GM10248 (cell line): ENCODE data around the gene NKAIN2.
"Not testable (repeated sequence)": the region's sequence is repeated elsewhere in the genome, so short reads cannot be mapped to it uniquely, and the experiment has no call there.

Experiments
- CTCF ChIA-PET: fragments of 300-600 bp; sonication (Branson Sonifier 250); formaldehyde crosslinking; extraction: SDS; loops from one replicate; lab custom pipeline; 2021; ENCODE audit warnings: antibody characterized with exemption; lab: Yijun Ruan, JAX
- POLR2A ChIA-PET: fragments of 350-650 bp; sonication (Branson Sonifier 250); formaldehyde crosslinking; extraction: SDS; loops from one replicate; lab custom pipeline; 2020; ENCODE audit warnings: antibody characterized with exemption; lab: Yijun Ruan, JAX
- DNase-seq: peaks from one replicate; pipeline ENCODE4 v3.0.0; 2012; ENCODE audit errors: extremely low spot score
- TF ChIP-seq, protein P1 (sequence below): IDR thresholded peaks from 2 replicates; pipeline ENCODE4 v1.5.1; 2012; ENCODE audit warnings: mild to moderate bottlenecking, low read depth; ENCODE audit errors: extremely low read depth, missing control alignments, control extremely low read depth

Gene NKAIN2

DNA sequence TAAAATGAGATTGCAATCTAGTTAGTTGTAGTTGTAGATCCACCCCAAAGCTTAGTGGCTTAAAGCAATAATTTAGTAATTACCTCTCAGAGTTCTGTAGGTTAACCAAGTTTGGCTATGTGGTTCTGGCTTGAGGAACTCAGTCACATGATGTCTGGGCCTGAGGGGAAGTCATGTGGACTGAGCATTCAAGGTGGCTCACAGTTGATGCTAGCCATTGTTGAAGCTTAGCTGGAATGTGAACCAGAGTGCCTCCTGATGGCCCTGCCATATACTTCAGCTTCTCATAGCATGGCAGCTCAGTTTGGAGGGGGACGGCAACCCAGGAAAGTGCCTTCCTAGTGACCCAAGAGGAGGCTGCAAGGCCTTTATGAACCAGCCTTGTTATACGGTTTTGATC, 895.4 kb downstream of the NKAIN2 start:
- DNase-seq = no peak
- CTCF ChIA-PET = no interaction called here
- TF ChIP-seq, protein P1, sequence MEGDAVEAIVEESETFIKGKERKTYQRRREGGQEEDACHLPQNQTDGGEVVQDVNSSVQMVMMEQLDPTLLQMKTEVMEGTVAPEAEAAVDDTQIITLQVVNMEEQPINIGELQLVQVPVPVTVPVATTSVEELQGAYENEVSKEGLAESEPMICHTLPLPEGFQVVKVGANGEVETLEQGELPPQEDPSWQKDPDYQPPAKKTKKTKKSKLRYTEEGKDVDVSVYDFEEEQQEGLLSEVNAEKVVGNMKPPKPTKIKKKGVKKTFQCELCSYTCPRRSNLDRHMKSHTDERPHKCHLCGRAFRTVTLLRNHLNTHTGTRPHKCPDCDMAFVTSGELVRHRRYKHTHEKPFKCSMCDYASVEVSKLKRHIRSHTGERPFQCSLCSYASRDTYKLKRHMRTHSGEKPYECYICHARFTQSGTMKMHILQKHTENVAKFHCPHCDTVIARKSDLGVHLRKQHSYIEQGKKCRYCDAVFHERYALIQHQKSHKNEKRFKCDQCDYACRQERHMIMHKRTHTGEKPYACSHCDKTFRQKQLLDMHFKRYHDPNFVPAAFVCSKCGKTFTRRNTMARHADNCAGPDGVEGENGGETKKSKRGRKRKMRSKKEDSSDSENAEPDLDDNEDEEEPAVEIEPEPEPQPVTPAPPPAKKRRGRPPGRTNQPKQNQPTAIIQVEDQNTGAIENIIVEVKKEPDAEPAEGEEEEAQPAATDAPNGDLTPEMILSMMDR = no peak
- POLR2A ChIA-PET = no interaction called here

DNA sequence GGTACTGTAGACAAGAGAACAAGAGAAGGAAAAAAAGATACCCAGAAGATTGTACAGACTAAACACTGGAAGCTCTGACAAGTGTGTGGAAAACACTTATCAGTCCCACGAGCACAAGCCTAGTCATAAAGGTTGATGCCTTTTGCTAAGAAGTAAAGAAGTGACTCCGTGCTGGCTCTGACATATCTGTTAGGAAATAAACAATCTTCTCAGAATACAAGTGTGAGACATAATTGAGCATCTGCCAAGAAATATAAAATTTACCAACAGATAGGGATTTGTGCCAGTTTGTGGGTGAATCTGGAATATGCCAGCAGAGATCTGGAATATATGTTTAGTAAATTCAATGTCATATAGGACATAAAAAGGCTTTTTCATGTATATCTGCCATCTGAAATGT, 899.9 kb downstream of the NKAIN2 start:
- CTCF ChIA-PET = no interaction called here
- POLR2A ChIA-PET = no interaction called here
- no peak for DNase-seq
- TF ChIP-seq, protein P1 = no peak

DNA sequence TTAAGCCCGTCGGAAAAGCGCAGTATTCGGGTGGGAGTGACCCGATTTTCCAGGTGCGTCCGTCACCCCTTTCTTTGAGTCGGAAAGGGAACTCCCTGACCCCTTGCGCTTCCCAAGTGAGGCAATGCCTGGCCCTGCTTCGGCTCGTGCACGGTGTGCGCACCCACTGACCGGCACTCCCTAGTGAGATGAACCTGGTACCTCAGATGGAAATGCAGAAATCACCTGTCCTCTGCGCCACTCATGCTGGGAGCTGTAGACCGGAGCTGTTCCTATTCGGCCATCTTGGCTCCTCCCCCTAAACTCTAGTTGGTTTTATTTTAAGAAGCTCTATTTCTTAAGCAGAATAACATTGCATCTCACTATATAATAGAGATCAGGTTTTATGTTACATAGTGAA, 908.9 kb downstream of the NKAIN2 start:
- CTCF ChIA-PET = interaction anchor here (1.3 kb wide), 1 partner anchor 40 kb away, joined by 3 read pairs; no protein-coding TSS in a partner anchor
- DNase-seq, POLR2A ChIA-PET: not testable (repeated sequence)

DNA sequence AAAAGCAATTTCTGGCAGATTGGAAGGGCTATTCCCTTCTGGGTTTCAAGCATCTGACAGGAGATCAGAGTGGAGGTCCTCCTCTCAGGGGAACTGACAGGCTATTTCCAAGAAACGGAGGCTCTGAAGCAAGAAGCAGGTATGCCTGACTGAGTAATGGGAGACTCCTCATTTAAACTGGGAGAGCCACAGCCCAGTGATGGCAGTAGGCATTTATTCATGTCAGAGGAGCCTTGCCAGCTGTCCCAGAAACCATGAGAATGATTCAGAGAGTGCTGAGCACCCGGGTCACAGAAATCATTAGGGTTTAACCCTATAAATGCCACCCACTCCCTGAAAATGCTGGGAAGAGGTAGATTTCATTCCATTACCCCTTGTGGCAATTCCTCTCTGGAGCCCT, 911.1 kb downstream of the NKAIN2 start:
- POLR2A ChIA-PET = no interaction called here
- DNase-seq = no peak
- CTCF ChIA-PET = no interaction called here
- TF ChIP-seq, protein P1 = no peak

DNA sequence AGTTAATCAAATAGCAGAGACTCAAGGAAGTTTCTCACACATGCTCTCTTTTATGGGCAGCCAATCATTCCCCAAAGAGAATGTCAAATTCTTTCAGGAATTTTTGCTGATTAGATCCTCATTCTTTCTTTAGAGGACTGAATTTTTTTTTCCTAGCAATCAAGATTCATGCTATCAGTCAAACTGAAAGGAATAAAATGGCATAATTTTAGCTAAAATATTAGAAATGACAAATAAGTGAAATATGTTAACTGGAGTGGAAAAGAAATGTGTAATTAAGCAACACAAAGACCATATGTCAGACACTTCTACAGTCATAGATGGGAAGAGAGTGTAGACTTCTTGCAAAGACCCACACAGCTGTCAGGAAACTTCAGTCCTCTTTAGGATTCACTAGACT, 916.2 kb downstream of the NKAIN2 start:
- POLR2A ChIA-PET = no interaction called here
- no peak for DNase-seq
- TF ChIP-seq, protein P1 = no peak
- CTCF ChIA-PET = no interaction called here

DNA sequence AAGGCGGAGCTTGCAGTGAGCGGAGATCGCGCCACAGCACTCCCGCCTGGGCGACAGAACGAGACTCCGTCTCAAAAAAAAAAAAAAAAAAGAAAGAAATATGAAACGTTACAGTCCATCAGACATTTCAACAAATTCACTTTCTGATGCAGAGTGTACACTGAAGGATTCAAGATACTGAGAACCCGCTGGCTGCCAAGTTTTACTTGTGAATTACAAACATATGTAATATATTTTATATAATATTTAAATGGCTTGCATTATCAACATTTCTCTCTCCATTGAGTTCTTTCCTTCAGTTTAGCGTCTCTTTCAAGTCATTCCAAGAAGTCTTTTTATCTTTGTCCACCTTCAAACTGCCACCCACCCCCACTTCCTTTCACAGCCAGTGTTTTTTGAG, 917.7 kb downstream of the NKAIN2 start:
- no peak for DNase-seq
- CTCF ChIA-PET = no interaction called here
- TF ChIP-seq, protein P1 = no peak

DNA sequence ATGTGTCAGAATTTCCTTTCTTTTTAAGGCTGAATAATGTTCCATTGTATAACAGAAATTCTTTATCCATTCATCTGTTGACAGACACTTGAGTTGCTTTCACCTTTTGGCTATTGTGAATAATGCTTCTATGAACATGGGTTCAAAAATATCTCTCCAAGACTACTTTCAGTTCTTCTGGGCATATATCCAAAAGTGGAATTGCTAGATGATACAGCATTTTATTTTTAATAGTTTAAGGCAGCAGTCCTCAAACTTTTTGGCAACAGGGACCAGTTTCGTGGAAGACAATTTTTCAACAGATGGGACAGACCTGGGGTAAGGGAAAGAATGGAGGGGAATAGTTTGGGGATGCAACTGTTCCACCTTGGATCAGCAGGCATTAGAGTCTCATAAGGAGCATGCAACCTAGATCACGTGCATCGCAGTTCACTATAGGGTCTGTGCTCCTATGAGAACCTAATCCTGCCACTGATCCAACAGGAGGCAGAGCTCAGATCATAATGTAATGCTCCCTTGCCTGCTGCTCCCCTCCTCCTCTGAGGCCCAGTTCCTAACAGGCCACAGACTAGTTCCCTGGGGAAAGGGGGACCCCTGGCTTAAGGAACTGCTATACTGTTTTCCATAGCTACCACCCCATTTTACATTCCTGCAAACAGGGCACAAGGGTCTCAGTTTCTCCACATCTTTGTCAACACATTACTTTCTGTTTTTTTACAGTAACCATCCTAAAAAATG, 918.6 kb downstream of the NKAIN2 start:
- POLR2A ChIA-PET = no interaction called here
- no peak for DNase-seq
- CTCF ChIA-PET = no interaction called here
- TF ChIP-seq, protein P1 = no peak

More for the DNA sequence above, 917.7 kb downstream of the NKAIN2 start:
- POLR2A ChIA-PET = no interaction called here
